ENCODE data around the gene CLCNKB. TPM values are rescaled to one million over a fixed set of nuclear protein-coding genes. Genes with fewer than 3 reads are reported as not detected.

The CLCNKB gene
- total and polyA plus RNA-seq, 11 donors = 0.50 to 2.7 (median 1.5) TPM

- H3K4me1 ChIP-seq = peaks cover 0 to 51% (median 25%) of the 10 kb centered on the region in 12 donors
- 75 to 82% (median 78%) methylated on average over 9 to 14 of the region's 14 CpGs for WGBS, 4 donors
- DNase-seq (peak in 3 of 5 donors; percentile 44 to 76 (median 46)), ATAC-seq (peak in 3 of 4 donors; percentile 14 to 41 (median 20))
- TF ChIP-seq POLR2A (IDR thresholded peaks at IDR 0.05) = no peak
- TF ChIP-seq CTCF (IDR thresholded peaks at IDR 0.05) = no peak
- H3K36me3 ChIP-seq = no peaks in the 10 kb centered on the region
- intact Hi-C loops (cut with DNase I) = loop anchor here in 7 of 10 donors (5.0 kb wide), 3 partner anchors 166 to 286 kb away; no protein-coding TSS in a partner anchor
- peak overlapping the region in 8 of 12 donors; percentile 10 to 68 (median 42) for H3K27ac ChIP-seq
- no peak overlapping the region for H3K4me3 ChIP-seq
- H3K27me3 ChIP-seq = peaks cover 0 to 22% (median 0%) of the 10 kb centered on the region in 9 donors
- H3K9me3 ChIP-seq = no peaks in the 10 kb centered on the region
These were observed 32.7 kb downstream of the CLCNKB start for GRCh38 chr1:16076031-16076864.

GRCh38 chr1:16076865-16077238, 33.3 kb downstream of the CLCNKB start:
- Histone ChIP-seq H3K27me3 (peaks cover 0 to 22% (median 0%) of the 10 kb centered on the region in 9 donors), H3K4me3 (no peak overlapping the region), H3K4me1 (peaks cover 0 to 53% (median 25%) of the 10 kb centered on the region in 12 donors), H3K27ac (peak overlapping the region in 7 of 12 donors; percentile 31 to 68 (median 43)), H3K9me3 (no peaks in the 10 kb centered on the region), H3K36me3 (no peaks in the 10 kb centered on the region)
- intact Hi-C loops (cut with DNase I) = loop anchor here in 7 of 10 donors (5.0 kb wide), 3 partner anchors 165 to 285 kb away; no protein-coding TSS in a partner anchor
- 63 to 72% (median 71%) methylated on average over 9 to 11 of the region's 11 CpGs for WGBS, 4 donors
- DNase-seq (peak in 1 of 5 donors; percentile 62), ATAC-seq (peak in 3 of 4 donors; percentile 43 to 45 (median 43))
- no peak for TF ChIP-seq POLR2A (IDR thresholded peaks at IDR 0.05)

- no peak for DNase-seq
- peak overlapping the region in 3 of 12 donors; percentile 41 to 62 (median 43) for H3K27ac ChIP-seq
- 85 to 89% (median 87%) methylated on average over 12 of the region's 12 CpGs for WGBS, 4 donors
- H3K36me3 ChIP-seq = no peaks in the 10 kb centered on the region
- peaks cover 0 to 61% (median 25%) of the 10 kb centered on the region in 12 donors for H3K4me1 ChIP-seq
- H3K9me3 ChIP-seq = no peaks in the 10 kb centered on the region
- H3K4me3 ChIP-seq = no peak overlapping the region
- no peak for ATAC-seq
- intact Hi-C loops (cut with DNase I) = loop anchor here in 9 of 10 donors (2.0 to 5.0 kb wide), 6 partner anchors 109 to 285 kb away; no protein-coding TSS in a partner anchor
- TF ChIP-seq CTCF (IDR thresholded peaks at IDR 0.05) (no peak), POLR2A (IDR thresholded peaks at IDR 0.05) (no peak)
- H3K27me3 ChIP-seq = peaks cover 0 to 18% (median 0%) of the 10 kb centered on the region in 9 donors
These were observed 34.0 kb downstream of the CLCNKB start for GRCh38 chr1:16077406-16078245.

- 26 to 43% (median 36%) methylated on average over 10 of the region's 10 CpGs for WGBS, 4 donors
- DNase-seq (peak; percentile 69 to 83 (median 76)), ATAC-seq (peak; percentile 37 to 71 (median 58))
- Histone ChIP-seq H3K27me3 (peaks cover 0 to 4% (median 0%) of the 10 kb centered on the region in 9 donors), H3K9me3 (no peaks in the 10 kb centered on the region), H3K4me1 (peaks cover 0 to 50% (median 18%) of the 10 kb centered on the region in 12 donors), H3K4me3 (peak overlapping the region in 1 of 12 donors; percentile 34), H3K36me3 (no peaks in the 10 kb centered on the region), H3K27ac (peak overlapping the region in 3 of 12 donors; percentile 18 to 50 (median 46))
- intact Hi-C loops (cut with DNase I) = loop anchor here (1.0 to 5.0 kb wide), 8 partner anchors 108 to 285 kb away; no protein-coding TSS in a partner anchor
- TF ChIP-seq POLR2A (IDR thresholded peaks at IDR 0.05) = no peak
- peak; percentile 73 to 95 (median 88) for TF ChIP-seq CTCF (IDR thresholded peaks at IDR 0.05)
These were observed 35.5 kb downstream of the CLCNKB start for GRCh38 chr1:16078925-16079656.
